ENCODE data around the gene MAP3K7.
A peak's percentile ranks its signal among the peaks of the same experiment; 100 is the strongest.

MAP3K7 gene

DNA sequence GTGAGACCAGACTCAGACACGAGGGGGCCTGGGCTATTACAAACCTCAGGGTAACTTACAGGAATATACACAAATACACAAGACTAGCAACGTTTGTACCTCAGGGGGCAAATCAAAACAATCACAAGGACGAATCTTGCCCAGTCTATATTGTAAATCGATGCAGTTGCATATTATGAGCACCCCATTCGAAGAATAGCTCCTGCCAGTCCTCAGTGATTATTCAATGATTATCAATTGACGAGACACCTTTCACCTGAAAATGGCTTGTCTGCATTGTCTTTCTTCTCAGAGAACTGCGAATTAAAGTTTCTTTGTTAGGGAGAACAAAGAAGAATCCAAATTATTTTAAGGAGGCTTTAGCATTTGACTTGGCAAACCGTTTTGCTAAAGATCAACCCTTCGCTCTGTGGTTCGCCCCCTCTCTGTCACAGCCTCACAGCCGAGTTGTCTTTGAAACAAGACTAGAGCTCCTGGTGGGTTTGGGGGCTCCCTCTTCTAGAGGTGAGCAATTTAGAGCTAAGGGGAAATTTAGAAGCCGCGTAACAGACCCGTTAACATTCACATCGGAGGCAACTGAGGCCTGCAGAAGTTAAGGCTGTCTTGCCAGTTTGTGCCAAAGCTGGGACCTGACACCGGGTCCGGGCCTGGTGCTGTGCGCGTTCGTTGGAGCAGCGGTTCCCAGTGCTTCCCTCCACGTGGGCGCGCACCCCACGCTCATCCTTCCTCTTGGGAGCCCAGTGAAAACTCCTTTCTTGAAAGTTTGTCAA lies 24.9 kb upstream of the MAP3K7 start:
- Mint-ChIP-seq H3K9me3 (no peaks in the 10 kb centered on the region), H3K4me1 (peaks cover 12% of the 10 kb centered on the region), H3K27ac (no peak overlapping the region), H3K27me3 (ENCODE audit: low read depth, poor library complexity) (peaks cover 61% of the 10 kb centered on the region), H3K36me3 (ENCODE audit: low read depth) (no peaks in the 10 kb centered on the region), H3K4me3 (peak overlapping the region; percentile 88)
- TF ChIP-seq CTCF (IDR thresholded peaks at IDR 0.05), result peak; percentile 15
- peak; percentile 7 for DNase-seq

- H3K27me3 Mint-ChIP-seq (ENCODE audit: low read depth, poor library complexity), result peaks cover 61% of the 10 kb centered on the region
- peak overlapping the region; percentile 88 for H3K4me3 Mint-ChIP-seq
- H3K4me1 Mint-ChIP-seq, result peaks cover 12% of the 10 kb centered on the region
- DNase-seq, result peak; percentile 69
- H3K9me3 Mint-ChIP-seq, result no peaks in the 10 kb centered on the region
- no peak for TF ChIP-seq CTCF (IDR thresholded peaks at IDR 0.05)
- no peaks in the 10 kb centered on the region for H3K36me3 Mint-ChIP-seq (ENCODE audit: low read depth)
- H3K27ac Mint-ChIP-seq, result peak overlapping the region; percentile 12
Measured at GRCh38 chr6:90610751-90611542, 24.1 kb upstream of the MAP3K7 start.

DNA sequence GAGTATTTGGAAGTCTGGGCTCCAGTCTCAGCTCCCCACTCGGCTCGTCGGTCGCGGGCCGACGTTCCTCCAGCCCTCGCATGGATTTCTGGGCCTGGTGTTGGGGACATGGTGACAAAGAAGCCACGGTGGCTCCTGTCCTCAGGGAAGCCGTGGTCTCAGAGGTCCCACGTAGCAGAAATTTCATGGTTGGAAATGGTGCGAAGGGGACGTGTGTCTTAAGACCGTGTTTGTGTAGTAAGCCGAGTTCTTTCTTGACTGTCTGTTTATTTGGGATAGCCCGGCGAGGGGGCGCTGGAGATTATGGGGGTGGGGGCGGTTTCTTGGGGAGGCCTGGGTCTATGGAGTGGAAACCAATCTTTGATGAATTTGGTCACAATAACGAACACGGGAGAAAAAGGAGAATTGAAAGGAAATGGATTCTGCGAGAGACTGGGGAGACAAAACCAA lies 23.5 kb upstream of the MAP3K7 start:
- Mint-ChIP-seq H3K36me3 (ENCODE audit: low read depth) (no peaks in the 10 kb centered on the region), H3K27me3 (ENCODE audit: low read depth, poor library complexity) (peaks cover 57% of the 10 kb centered on the region), H3K4me3 (peak overlapping the region; percentile 88), H3K27ac (peak overlapping the region; percentile 12), H3K4me1 (peaks cover 12% of the 10 kb centered on the region), H3K9me3 (no peaks in the 10 kb centered on the region)
- TF ChIP-seq CTCF (IDR thresholded peaks at IDR 0.05), result no peak
- DNase-seq, result peak; percentile 24

DNA sequence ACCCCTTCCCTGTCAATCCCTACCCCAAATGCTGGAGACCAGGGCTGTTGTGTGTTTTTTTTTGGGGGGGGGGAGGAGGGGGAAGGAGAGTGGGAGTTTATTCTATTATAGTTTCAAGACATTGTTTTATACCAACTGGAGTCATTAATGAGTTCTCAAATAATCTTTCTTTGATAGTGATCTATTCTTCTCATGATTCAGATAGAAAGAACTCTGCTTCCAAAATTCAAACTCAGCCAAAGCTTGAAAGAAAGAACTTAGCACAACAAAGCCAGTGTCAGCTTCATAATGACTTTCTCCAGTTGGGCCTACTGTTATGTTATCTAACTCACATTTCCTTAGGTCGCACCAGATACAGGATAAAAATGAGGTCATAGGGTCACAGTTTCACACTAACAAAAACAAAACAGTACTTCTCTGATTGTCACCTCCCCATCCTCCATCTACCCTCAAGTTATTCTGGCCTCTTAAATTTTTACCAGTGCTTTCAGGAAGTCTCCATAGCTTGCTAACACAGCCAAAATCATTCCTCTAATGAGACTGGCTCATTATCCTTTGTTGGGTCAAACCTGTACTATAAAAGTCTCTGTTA lies 19.0 kb upstream of the MAP3K7 start:
- H3K4me3 Mint-ChIP-seq, result no peak overlapping the region
- no peaks in the 10 kb centered on the region for H3K36me3 Mint-ChIP-seq (ENCODE audit: low read depth)
- DNase-seq, result no peak
- H3K4me1 Mint-ChIP-seq, result peaks cover 7% of the 10 kb centered on the region
- H3K9me3 Mint-ChIP-seq, result no peaks in the 10 kb centered on the region
- peaks cover 30% of the 10 kb centered on the region for H3K27me3 Mint-ChIP-seq (ENCODE audit: low read depth, poor library complexity)
- TF ChIP-seq CTCF (IDR thresholded peaks at IDR 0.05), result no peak
- H3K27ac Mint-ChIP-seq, result no peak overlapping the region

DNA sequence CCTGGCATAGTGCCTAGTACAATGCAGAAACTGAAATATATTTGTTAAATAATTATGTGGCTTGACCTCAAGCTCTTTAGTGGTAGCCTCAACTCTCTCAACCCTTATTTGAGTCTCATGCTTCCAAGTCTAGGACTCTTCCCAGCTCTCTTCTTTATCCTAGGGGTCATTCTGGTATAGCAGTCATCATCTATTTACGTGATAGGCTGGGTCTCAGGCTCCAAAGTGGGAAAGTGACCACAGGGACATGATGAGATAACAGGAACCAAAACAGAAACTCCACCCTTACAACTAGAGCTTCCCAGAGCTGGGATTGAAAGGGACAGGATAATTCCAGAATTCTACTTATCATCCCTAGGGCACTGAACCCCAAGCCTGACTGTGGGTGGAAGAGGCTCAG lies 17.7 kb upstream of the MAP3K7 start:
- no peak for DNase-seq
- H3K9me3 Mint-ChIP-seq, result no peaks in the 10 kb centered on the region
- H3K27ac Mint-ChIP-seq, result no peak overlapping the region
- no peak for TF ChIP-seq CTCF (IDR thresholded peaks at IDR 0.05)
- H3K36me3 Mint-ChIP-seq (ENCODE audit: low read depth), result no peaks in the 10 kb centered on the region
- H3K27me3 Mint-ChIP-seq (ENCODE audit: low read depth, poor library complexity), result peaks cover 22% of the 10 kb centered on the region
- no peak overlapping the region for H3K4me3 Mint-ChIP-seq
- no peaks in the 10 kb centered on the region for H3K4me1 Mint-ChIP-seq

Data from nephron progenitor cell (in vitro differentiated cells).